Right cardiac atrium (tissue), 5 donors: ENCODE measurements around the gene SH3BP4. TPM values are rescaled to one million over a fixed set of nuclear protein-coding genes. Genes with fewer than 3 reads are reported as not detected.

Experiments
- ATAC-seq, 2 donors: fragments of 200-7000 bp; cut with Tn5 transposase; one replicate each; pipeline versions ENCODE4 v1.8.0 to v1.9.1; 2020; ENCODE audit warnings: moderate library complexity in 2 of 2, mild to moderate bottlenecking in 1 of 2
- DNase-seq, 3 donors: peaks; one replicate each; pipeline ENCODE4 v3.0.0-alpha.2; 2020
- H3K27ac ChIP-seq: one replicate; pipeline ENCODE4 v1.5.1; 2013; ENCODE audit warnings: mild to moderate bottlenecking, low read length, control low read depth, moderate library complexity
- H3K27me3 ChIP-seq: one replicate; pipeline ENCODE4 v1.6.1; 2013; ENCODE audit not compliant: control insufficient read depth, insufficient read depth
- H3K4me1 ChIP-seq: one replicate; pipeline ENCODE4 v1.6.1; 2013; ENCODE audit warnings: low read length; ENCODE audit not compliant: control insufficient read depth, insufficient read depth
- H3K4me3 ChIP-seq: one replicate; pipeline ENCODE4 v1.5.1; 2013; ENCODE audit warnings: low read length, control low read depth
- H3K9me3 ChIP-seq: one replicate; pipeline ENCODE4 v1.6.1; 2013; ENCODE audit warnings: low read length; ENCODE audit not compliant: control insufficient read depth
- WGBS: extraction: QIAGEN DNeasy Blood & Tissue Kit; methylation state at CpG from one replicate; pipeline ENCODE4 v1.1.7; 2013; 5-methylcytosine and 5-hydroxymethylcytosine counted together
- intact Hi-C, 4 donors: fragments of 100-400 bp; cut with DNase I; formaldehyde crosslinking; loops; one replicate each; pipeline versions ENCODE4 v1.11.0 to v1.14.0; 2022 to 2023
- polyA plus RNA-seq: library from polyadenylated mRNA; stranded (reverse); fragments of 200-250 nt; gene quantifications from one replicate; pipeline ENCODE4 v1.2.3, GENCODE V29; 2013
- total RNA-seq, 4 donors: library from RNA; stranded (reverse); fragmentation: NEBNext Ultra II Directional; extraction: Animal tissue kit (Norgen Biotek cat#: 25700); gene quantifications; one replicate each; pipeline ENCODE4 v1.2.1, GENCODE V29; 2021
- donor health status: healthy with polysubstance abuse.
- donor health status: DM: no; HTN: yes; CAD: no.
- donor health status: DM: no; HTN: no; CAD: no.
- donor health status: DM: no; HTN: yes; CAD: no; lungs with severe emphysema.
- donor health status: DM: yes; HTN: yes; CAD: no.

SH3BP4 gene
- total and polyA plus RNA-seq, 5 donors, result 12.3 to 32.0 (median 19.9) TPM

GRCh38 chr2:235045973-235046343, 94.1 kb downstream of the SH3BP4 start:
- Histone ChIP-seq H3K9me3 (no peaks in the 10 kb centered on the region), H3K4me3 (no peak overlapping the region), H3K27me3 (no peaks in the 10 kb centered on the region), H3K4me1 (peaks cover 12% of the 10 kb centered on the region), H3K27ac (no peak overlapping the region)
- 92% methylated on average over 9 of the region's 9 CpGs for WGBS
- intact Hi-C loops, result no loop called here
- no peak for DNase-seq
- ATAC-seq, result no peak

GRCh38 chr2:235046589-235046988, 94.8 kb downstream of the SH3BP4 start:
- ATAC-seq, result no peak
- Histone ChIP-seq H3K9me3 (no peaks in the 10 kb centered on the region), H3K27ac (no peak overlapping the region), H3K4me1 (peaks cover 16% of the 10 kb centered on the region), H3K4me3 (no peak overlapping the region), H3K27me3 (no peaks in the 10 kb centered on the region)
- DNase-seq, result no peak
- 90% methylated on average over 5 of the region's 5 CpGs for WGBS
- intact Hi-C loops, result no loop called here

GRCh38 chr2:235047171-235048160, 95.6 kb downstream of the SH3BP4 start:
- Histone ChIP-seq H3K9me3 (no peaks in the 10 kb centered on the region), H3K27me3 (no peaks in the 10 kb centered on the region), H3K4me1 (peaks cover 20% of the 10 kb centered on the region), H3K27ac (peak overlapping the region; percentile 10), H3K4me3 (no peak overlapping the region)
- intact Hi-C loops, result no loop called here
- ATAC-seq, result no peak
- 84% methylated on average over 24 of the region's 24 CpGs for WGBS
- peak in 1 of 3 donors; percentile 54 for DNase-seq

GRCh38 chr2:235048549-235048948, 96.7 kb downstream of the SH3BP4 start:
- DNase-seq (peak in 2 of 3 donors; percentile 53 to 75), ATAC-seq (peak; percentile 2 to 4)
- H3K9me3 ChIP-seq, result no peaks in the 10 kb centered on the region
- H3K4me1 ChIP-seq, result peaks cover 20% of the 10 kb centered on the region
- intact Hi-C loops, result no loop called here
- no peak overlapping the region for H3K4me3 ChIP-seq
- peak overlapping the region; percentile 49 for H3K27ac ChIP-seq
- 53% methylated on average over 7 of the region's 7 CpGs for WGBS
- no peaks in the 10 kb centered on the region for H3K27me3 ChIP-seq

GRCh38 chr2:235049069-235049468, 97.3 kb downstream of the SH3BP4 start:
- Histone ChIP-seq H3K27ac (peak overlapping the region; percentile 15), H3K9me3 (no peaks in the 10 kb centered on the region), H3K4me3 (no peak overlapping the region), H3K4me1 (peaks cover 20% of the 10 kb centered on the region), H3K27me3 (no peaks in the 10 kb centered on the region)
- intact Hi-C loops, result no loop called here
- WGBS, result 79% methylated on average over 6 of the region's 6 CpGs
- ATAC-seq (no peak), DNase-seq (peak in 1 of 3 donors; percentile 26)

GRCh38 chr2:235049719-235050118, 97.9 kb downstream of the SH3BP4 start:
- no peaks in the 10 kb centered on the region for H3K27me3 ChIP-seq
- ATAC-seq (no peak), DNase-seq (no peak)
- intact Hi-C loops, result loop anchor here in 1 of 4 donors (10.0 kb wide), 1 partner anchor 95 kb away; the partner anchor contains the start of gene SH3BP4
- no peak overlapping the region for H3K4me3 ChIP-seq
- no peak overlapping the region for H3K27ac ChIP-seq
- peaks cover 20% of the 10 kb centered on the region for H3K4me1 ChIP-seq
- WGBS, result 80% methylated on average over 8 of the region's 8 CpGs
- no peaks in the 10 kb centered on the region for H3K9me3 ChIP-seq

GRCh38 chr2:235050980-235051351, 99.1 kb downstream of the SH3BP4 start:
- Histone ChIP-seq H3K27ac (peak overlapping the region; percentile 79), H3K4me3 (no peak overlapping the region), H3K9me3 (no peaks in the 10 kb centered on the region), H3K27me3 (no peaks in the 10 kb centered on the region), H3K4me1 (peaks cover 20% of the 10 kb centered on the region)
- ATAC-seq (peak; percentile 90 to 93), DNase-seq (peak; percentile 95 to 98 (median 96))
- intact Hi-C loops, result loop anchor here in 1 of 4 donors (10.0 kb wide), 1 partner anchor 96 kb away; the partner anchor contains the start of gene SH3BP4
- 7% methylated on average over 7 of the region's 7 CpGs for WGBS

- DNase-seq, result no peak
- intact Hi-C loops, result loop anchor here in 1 of 4 donors (10.0 kb wide), 1 partner anchor 97 kb away; the partner anchor contains the start of gene SH3BP4
- Histone ChIP-seq H3K27ac (peak overlapping the region; percentile 79), H3K27me3 (no peaks in the 10 kb centered on the region), H3K9me3 (no peaks in the 10 kb centered on the region), H3K4me1 (peaks cover 20% of the 10 kb centered on the region), H3K4me3 (no peak overlapping the region)
- 59% methylated on average over 18 of the region's 18 CpGs for WGBS
- peak; percentile 60 for ATAC-seq
Observed at GRCh38 chr2:235051436-235052260, 99.8 kb downstream of the SH3BP4 start.

GRCh38 chr2:235052514-235053354, 100.9 kb downstream of the SH3BP4 start:
- Histone ChIP-seq H3K4me3 (no peak overlapping the region), H3K27ac (no peak overlapping the region), H3K27me3 (no peaks in the 10 kb centered on the region), H3K9me3 (no peaks in the 10 kb centered on the region), H3K4me1 (peaks cover 16% of the 10 kb centered on the region)
- no peak for ATAC-seq
- 90% methylated on average over 25 of the region's 25 CpGs for WGBS
- intact Hi-C loops, result loop anchor here in 1 of 4 donors (10.0 kb wide), 1 partner anchor 98 kb away; the partner anchor contains the start of gene SH3BP4
- DNase-seq, result no peak

- DNase-seq (no peak), ATAC-seq (no peak)
- 84% methylated on average over 16 of the region's 16 CpGs for WGBS
- Histone ChIP-seq H3K9me3 (no peaks in the 10 kb centered on the region), H3K27ac (no peak overlapping the region), H3K4me1 (peaks cover 13% of the 10 kb centered on the region), H3K4me3 (no peak overlapping the region), H3K27me3 (no peaks in the 10 kb centered on the region)
- intact Hi-C loops, result loop anchor here in 1 of 4 donors (10.0 kb wide), 1 partner anchor 99 kb away; the partner anchor contains the start of gene SH3BP4
Observed at GRCh38 chr2:235053651-235054050, 101.8 kb downstream of the SH3BP4 start.
